Esophagus (tissue), 2 donors: ENCODE data around the gene PPFIA2. TPM values are rescaled to one million over a fixed set of nuclear protein-coding genes. Genes with fewer than 3 reads are reported as not detected.

Experiments
- H3K27ac ChIP-seq, 2 donors: one replicate each; pipeline ENCODE4 v1.5.1; 2013; ENCODE audit warnings: low read depth in 2 of 2, mild to moderate bottlenecking in 2 of 2, inconsistent platforms in 1 of 2, low read length in 1 of 2, moderate library complexity in 1 of 2
- H3K27me3 ChIP-seq, 2 donors: one replicate each; pipeline ENCODE4 v1.6.1; 2013; ENCODE audit warnings: low read length in 2 of 2, control low read depth in 1 of 2, mild to moderate bottlenecking in 1 of 2; ENCODE audit not compliant: insufficient read depth in 2 of 2, control insufficient read depth in 1 of 2
- H3K36me3 ChIP-seq, 2 donors: one replicate each; pipeline ENCODE4 v1.6.1; 2013; ENCODE audit warnings: low read length in 1 of 2; ENCODE audit not compliant: control insufficient read depth in 2 of 2, insufficient read depth in 2 of 2
- H3K4me1 ChIP-seq, 2 donors: one replicate each; pipeline ENCODE4 v1.6.1; 2013; ENCODE audit warnings: low read length in 1 of 2; ENCODE audit not compliant: control insufficient read depth in 2 of 2, insufficient read depth in 2 of 2
- H3K4me3 ChIP-seq, 2 donors: one replicate each; pipeline ENCODE4 v1.5.1; 2013; ENCODE audit warnings: low read length in 2 of 2, mild to moderate bottlenecking in 2 of 2, low read depth in 1 of 2, moderate library complexity in 1 of 2
- H3K9me3 ChIP-seq, 2 donors: one replicate each; pipeline ENCODE4 v1.6.1; 2013; ENCODE audit warnings: mild to moderate bottlenecking in 2 of 2, low read depth in 1 of 2, low read length in 1 of 2, moderate library complexity in 1 of 2; ENCODE audit not compliant: control insufficient read depth in 2 of 2, insufficient read depth in 1 of 2
- WGBS, 2 donors: extraction: QIAGEN DNeasy Blood & Tissue Kit; methylation state at CpG; one replicate each; pipeline ENCODE4 v1.1.7; 2013; 5-methylcytosine and 5-hydroxymethylcytosine counted together
- polyA plus RNA-seq, 2 donors: library from polyadenylated mRNA; stranded (reverse); fragments of 200-250 nt; gene quantifications; one replicate each; pipeline ENCODE4 v1.2.3, GENCODE V29; 2013
- donor health status: healthy with polysubstance abuse.
- donor health status: Bipolar disorder and iron deficiency.

The PPFIA2 gene
- polyA plus RNA-seq, 2 donors: 0.08 to 0.10 TPM

- Histone ChIP-seq H3K27ac (no peak overlapping the region), H3K36me3 (no peaks in the 10 kb centered on the region), H3K4me1 (no peaks in the 10 kb centered on the region), H3K27me3 (no peaks in the 10 kb centered on the region), H3K9me3 (no peaks in the 10 kb centered on the region), H3K4me3 (no peak overlapping the region)
- 82 to 86% methylated on average over 2 of the region's 2 CpGs for WGBS, 2 donors
Observed at GRCh38 chr12:81729781-81730180, 29.4 kb downstream of the PPFIA2 start.

GRCh38 chr12:81727391-81727790 lies 31.8 kb downstream of the PPFIA2 start:
- no peaks in the 10 kb centered on the region for H3K27me3 ChIP-seq
- no peaks in the 10 kb centered on the region for H3K4me1 ChIP-seq
- H3K36me3 ChIP-seq: no peaks in the 10 kb centered on the region
- H3K9me3 ChIP-seq: no peaks in the 10 kb centered on the region
- no peak overlapping the region for H3K4me3 ChIP-seq
- no peak overlapping the region for H3K27ac ChIP-seq

GRCh38 chr12:81726634-81727033 lies 32.5 kb downstream of the PPFIA2 start:
- 74 to 77% methylated on average over 1 of the region's 1 CpG for WGBS, 2 donors
- no peaks in the 10 kb centered on the region for H3K9me3 ChIP-seq
- no peak overlapping the region for H3K27ac ChIP-seq

GRCh38 chr12:81723361-81723760 lies 35.8 kb downstream of the PPFIA2 start:
- WGBS, 2 donors: 25 to 36% methylated on average over 1 of the region's 1 CpG
- H3K27ac ChIP-seq: no peak overlapping the region

More at GRCh38 chr12:81726634-81727033, 32.5 kb downstream of the PPFIA2 start:
- no peaks in the 10 kb centered on the region for H3K4me1 ChIP-seq
- H3K27me3 ChIP-seq: no peaks in the 10 kb centered on the region
- H3K4me3 ChIP-seq: no peak overlapping the region
- no peaks in the 10 kb centered on the region for H3K36me3 ChIP-seq

GRCh38 chr12:81722004-81722403 lies 37.1 kb downstream of the PPFIA2 start:
- Histone ChIP-seq H3K4me3 (no peak overlapping the region), H3K9me3 (no peaks in the 10 kb centered on the region), H3K27me3 (no peaks in the 10 kb centered on the region), H3K4me1 (no peaks in the 10 kb centered on the region), H3K36me3 (no peaks in the 10 kb centered on the region), H3K27ac (no peak overlapping the region)
- 15 to 19% methylated on average over 1 of the region's 1 CpG for WGBS, 2 donors

More at GRCh38 chr12:81723361-81723760, 35.8 kb downstream of the PPFIA2 start:
- Histone ChIP-seq H3K4me1 (no peaks in the 10 kb centered on the region), H3K9me3 (no peaks in the 10 kb centered on the region), H3K4me3 (no peak overlapping the region), H3K27me3 (no peaks in the 10 kb centered on the region), H3K36me3 (no peaks in the 10 kb centered on the region)

- H3K27ac ChIP-seq: no peak overlapping the region
- H3K4me3 ChIP-seq: no peak overlapping the region
- H3K4me1 ChIP-seq: no peaks in the 10 kb centered on the region
- H3K9me3 ChIP-seq: no peaks in the 10 kb centered on the region
- no peaks in the 10 kb centered on the region for H3K36me3 ChIP-seq
- H3K27me3 ChIP-seq: no peaks in the 10 kb centered on the region
- WGBS, 2 donors: 28 to 30% methylated on average over 2 of the region's 2 CpGs
Observed at GRCh38 chr12:81718616-81719015, 40.5 kb downstream of the PPFIA2 start.

- no peaks in the 10 kb centered on the region for H3K27me3 ChIP-seq
- no peaks in the 10 kb centered on the region for H3K9me3 ChIP-seq
- no peak overlapping the region for H3K27ac ChIP-seq
- H3K4me1 ChIP-seq: no peaks in the 10 kb centered on the region
- no peaks in the 10 kb centered on the region for H3K36me3 ChIP-seq
- WGBS, 2 donors: 67 to 72% methylated on average over 3 of the region's 3 CpGs
- no peak overlapping the region for H3K4me3 ChIP-seq
Observed at GRCh38 chr12:81712536-81712935, 46.6 kb downstream of the PPFIA2 start.

- Histone ChIP-seq H3K27ac (no peak overlapping the region), H3K9me3 (no peaks in the 10 kb centered on the region), H3K27me3 (no peaks in the 10 kb centered on the region), H3K4me3 (no peak overlapping the region), H3K4me1 (no peaks in the 10 kb centered on the region), H3K36me3 (no peaks in the 10 kb centered on the region)
- WGBS, 2 donors: 49 to 53% methylated on average over 1 of the region's 1 CpG
Observed at GRCh38 chr12:81705586-81705985, 53.6 kb downstream of the PPFIA2 start.

- no peaks in the 10 kb centered on the region for H3K27me3 ChIP-seq
- no peaks in the 10 kb centered on the region for H3K9me3 ChIP-seq
- H3K4me1 ChIP-seq: no peaks in the 10 kb centered on the region
- H3K36me3 ChIP-seq: no peaks in the 10 kb centered on the region
- H3K4me3 ChIP-seq: no peak overlapping the region
- H3K27ac ChIP-seq: no peak overlapping the region
Observed at GRCh38 chr12:81699551-81699950, 59.6 kb downstream of the PPFIA2 start.

GRCh38 chr12:81692008-81692407 lies 67.1 kb downstream of the PPFIA2 start:
- no peak overlapping the region for H3K27ac ChIP-seq
- peaks cover 0 to 2% of the 10 kb centered on the region in 2 donors for H3K9me3 ChIP-seq
- H3K36me3 ChIP-seq: no peaks in the 10 kb centered on the region
- 39 to 40% methylated on average over 1 of the region's 1 CpG for WGBS, 2 donors
- H3K4me3 ChIP-seq: no peak overlapping the region
- no peaks in the 10 kb centered on the region for H3K27me3 ChIP-seq
- no peaks in the 10 kb centered on the region for H3K4me1 ChIP-seq
